ENCODE measurements around the gene MYRIP.

Gene MYRIP

DNA sequence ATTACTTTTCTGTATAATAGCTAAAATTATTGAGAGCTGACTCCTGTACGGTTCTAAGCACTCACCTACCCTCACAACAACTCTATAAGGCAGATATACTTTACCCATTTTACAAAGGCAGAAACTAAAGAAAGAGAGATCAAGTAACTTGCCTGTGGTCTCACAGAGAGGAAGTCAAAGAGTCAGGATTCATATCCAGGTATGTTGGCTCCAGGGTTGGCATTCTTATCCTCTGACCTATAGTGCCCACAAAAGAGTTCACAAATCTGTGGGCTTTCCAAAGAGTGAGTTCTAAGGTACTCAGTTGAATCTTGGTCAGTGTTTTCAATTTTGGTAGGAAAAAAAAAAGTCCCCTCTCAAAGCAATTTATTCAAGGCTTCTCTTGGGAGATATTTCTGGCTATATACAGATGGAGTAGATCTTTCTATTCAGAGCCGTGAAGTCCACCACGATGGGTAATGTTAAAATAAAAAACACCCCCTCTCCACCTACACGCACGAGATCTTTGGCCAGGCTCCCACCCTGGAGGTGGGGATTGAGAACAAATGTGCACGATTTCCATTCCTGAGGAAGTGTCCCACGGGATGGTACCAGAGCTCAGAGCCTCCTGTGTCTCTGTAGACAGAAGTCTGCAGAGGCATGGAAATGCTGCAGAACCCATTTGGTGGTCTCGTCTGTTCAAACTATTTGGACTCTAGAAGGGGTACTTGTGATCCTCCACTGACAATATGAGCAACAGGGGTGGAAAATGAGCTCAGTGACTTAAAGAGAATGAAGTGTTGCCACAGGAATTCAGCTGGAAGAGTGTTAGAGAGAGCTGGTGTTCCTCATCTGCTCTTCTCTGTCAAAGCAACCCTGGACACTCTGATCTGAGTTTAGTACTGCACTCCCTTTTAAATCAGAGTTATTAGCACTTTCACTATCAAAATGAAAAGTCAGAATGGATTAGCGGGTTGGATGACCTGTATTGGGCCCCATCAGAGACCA, 288.0 kb downstream of the MYRIP start:
- peaks cover 2% of the 10 kb centered on the region for H3K4me1 ChIP-seq (ENCODE audit: control insufficient read depth, insufficient read depth, low read length)
- no peaks in the 10 kb centered on the region for H3K9me3 ChIP-seq (ENCODE audit: control insufficient read depth, insufficient read depth, low read length)
- H3K9ac ChIP-seq (ENCODE audit: low read depth, low read length) = no peak overlapping the region
- H3K4me3 ChIP-seq (ENCODE audit: low read depth, low read length) = no peak overlapping the region
- no peaks in the 10 kb centered on the region for H3K27me3 ChIP-seq (ENCODE audit: control insufficient read depth, insufficient read depth, low read length)
- no peaks in the 10 kb centered on the region for H3K36me3 ChIP-seq (ENCODE audit: control insufficient read depth, insufficient read depth, low read length)

DNA sequence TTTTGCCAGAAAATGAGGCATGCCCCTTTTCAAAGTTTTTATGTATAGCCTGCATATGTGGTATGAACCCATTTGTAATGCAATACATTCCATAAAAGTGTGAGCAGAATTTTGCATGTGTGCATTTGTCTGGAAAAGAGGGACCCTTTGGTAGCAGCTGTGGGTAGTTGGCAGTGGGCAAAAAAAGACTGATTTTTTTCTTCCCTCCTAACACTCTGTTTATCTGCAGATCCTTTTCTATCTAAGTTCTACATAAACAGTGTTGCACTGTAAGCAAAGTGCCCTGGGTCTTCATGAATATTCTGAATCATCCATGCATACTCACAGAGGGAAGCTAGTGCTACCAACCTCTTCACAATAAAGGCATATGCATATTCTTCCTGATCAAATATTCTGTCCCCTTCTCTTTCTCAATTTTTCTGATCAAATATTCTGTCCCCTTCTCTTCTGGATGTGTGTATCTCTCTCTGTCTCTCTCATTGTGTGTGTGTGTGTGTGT, 288.9 kb downstream of the MYRIP start:
- peaks cover 2% of the 10 kb centered on the region for H3K4me1 ChIP-seq (ENCODE audit: control insufficient read depth, insufficient read depth, low read length)
- H3K27me3 ChIP-seq (ENCODE audit: control insufficient read depth, insufficient read depth, low read length) = no peaks in the 10 kb centered on the region
- H3K9ac ChIP-seq (ENCODE audit: low read depth, low read length) = no peak overlapping the region
- H3K9me3 ChIP-seq (ENCODE audit: control insufficient read depth, insufficient read depth, low read length) = no peaks in the 10 kb centered on the region
- H3K36me3 ChIP-seq (ENCODE audit: control insufficient read depth, insufficient read depth, low read length) = no peaks in the 10 kb centered on the region
- no peak overlapping the region for H3K4me3 ChIP-seq (ENCODE audit: low read depth, low read length)

DNA sequence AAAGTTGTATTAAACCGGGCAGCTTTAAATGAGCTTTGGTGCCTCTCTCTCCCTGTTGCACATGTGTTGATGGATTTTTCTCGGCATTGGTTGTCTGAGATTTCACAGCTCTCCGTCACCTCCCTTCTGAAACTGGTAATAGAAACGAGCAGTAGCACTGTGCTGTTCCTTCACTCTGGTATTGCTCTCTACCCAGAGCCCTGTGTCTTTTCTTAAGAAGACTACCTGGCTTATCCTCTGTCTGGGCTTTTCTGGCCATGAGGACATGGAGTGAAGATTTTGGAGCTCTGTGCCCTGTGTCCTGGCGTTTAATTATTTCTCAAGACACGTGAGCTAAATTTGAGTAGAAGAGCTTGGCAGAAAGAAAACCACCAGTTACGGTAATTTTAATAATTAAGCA, 290.5 kb downstream of the MYRIP start:
- Histone ChIP-seq H3K9ac (ENCODE audit: low read depth, low read length) (no peak overlapping the region), H3K27me3 (ENCODE audit: control insufficient read depth, insufficient read depth, low read length) (no peaks in the 10 kb centered on the region), H3K9me3 (ENCODE audit: control insufficient read depth, insufficient read depth, low read length) (no peaks in the 10 kb centered on the region), H3K4me3 (ENCODE audit: low read depth, low read length) (no peak overlapping the region), H3K36me3 (ENCODE audit: control insufficient read depth, insufficient read depth, low read length) (no peaks in the 10 kb centered on the region), H3K4me1 (ENCODE audit: control insufficient read depth, insufficient read depth, low read length) (peaks cover 2% of the 10 kb centered on the region)

DNA sequence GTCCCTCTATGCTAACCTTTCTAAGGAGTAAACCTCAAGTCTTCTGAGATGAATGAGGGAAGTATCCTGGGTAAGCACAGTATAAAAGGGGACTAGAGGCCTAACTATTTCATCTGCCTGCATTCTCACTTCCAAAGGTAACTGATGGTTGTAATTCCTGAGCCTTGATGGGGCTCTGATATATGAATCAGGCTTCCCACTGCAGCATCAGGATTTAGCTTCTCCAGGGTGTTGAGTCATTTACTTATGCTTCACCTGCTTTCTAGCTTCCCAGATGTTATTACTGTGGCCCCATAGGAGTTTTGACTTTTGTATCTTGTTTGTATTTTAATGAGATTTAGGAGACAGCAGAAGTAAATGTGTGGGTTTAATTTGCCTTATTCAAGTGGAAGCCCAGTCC, 292.8 kb downstream of the MYRIP start:
- Histone ChIP-seq H3K36me3 (ENCODE audit: control insufficient read depth, insufficient read depth, low read length) (no peaks in the 10 kb centered on the region), H3K27me3 (ENCODE audit: control insufficient read depth, insufficient read depth, low read length) (no peaks in the 10 kb centered on the region), H3K9me3 (ENCODE audit: control insufficient read depth, insufficient read depth, low read length) (no peaks in the 10 kb centered on the region), H3K4me1 (ENCODE audit: control insufficient read depth, insufficient read depth, low read length) (peaks cover 2% of the 10 kb centered on the region), H3K9ac (ENCODE audit: low read depth, low read length) (no peak overlapping the region), H3K4me3 (ENCODE audit: low read depth, low read length) (no peak overlapping the region)

DNA sequence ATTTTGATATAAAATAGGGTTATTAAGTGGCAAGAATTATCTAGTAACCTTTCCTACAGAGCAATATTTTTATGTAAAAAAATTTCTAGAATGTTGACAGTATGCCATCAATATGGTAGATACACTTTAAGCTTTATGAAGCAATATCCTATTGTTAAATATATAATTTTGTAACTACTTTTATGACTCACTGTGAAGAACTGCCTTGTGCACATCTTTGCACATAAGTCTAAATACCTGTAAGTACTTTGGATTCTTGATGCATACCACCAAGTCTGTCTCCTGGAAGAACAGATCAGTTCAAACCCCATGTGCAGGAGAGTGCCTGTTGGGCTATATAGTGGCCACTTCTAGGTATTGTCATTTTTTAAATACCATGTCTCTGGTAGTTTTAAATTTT, 294.4 kb downstream of the MYRIP start:
- Histone ChIP-seq H3K4me3 (ENCODE audit: low read depth, low read length) (no peak overlapping the region), H3K9ac (ENCODE audit: low read depth, low read length) (no peak overlapping the region), H3K36me3 (ENCODE audit: control insufficient read depth, insufficient read depth, low read length) (no peaks in the 10 kb centered on the region), H3K27me3 (ENCODE audit: control insufficient read depth, insufficient read depth, low read length) (no peaks in the 10 kb centered on the region), H3K4me1 (ENCODE audit: control insufficient read depth, insufficient read depth, low read length) (no peaks in the 10 kb centered on the region), H3K9me3 (ENCODE audit: control insufficient read depth, insufficient read depth, low read length) (no peaks in the 10 kb centered on the region)

DNA sequence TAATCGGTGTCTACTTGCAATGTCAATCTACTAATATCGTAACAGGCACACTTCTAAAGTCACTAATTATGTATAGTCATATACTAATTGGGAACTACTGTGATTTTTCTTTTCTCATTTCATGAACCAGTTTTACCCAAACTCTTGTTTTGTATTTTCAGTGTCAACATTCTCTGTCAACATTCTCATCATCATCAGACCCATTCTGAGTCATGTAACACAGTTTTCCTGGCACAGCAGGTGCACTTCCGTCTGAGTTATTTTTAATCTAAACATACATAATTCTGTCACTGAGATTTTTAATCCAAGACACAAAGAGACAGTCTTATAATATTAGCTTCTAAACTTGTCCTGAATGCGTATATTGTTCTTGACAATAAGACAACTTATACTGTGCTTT, 295.0 kb downstream of the MYRIP start:
- Histone ChIP-seq H3K4me1 (ENCODE audit: control insufficient read depth, insufficient read depth, low read length) (no peaks in the 10 kb centered on the region), H3K9me3 (ENCODE audit: control insufficient read depth, insufficient read depth, low read length) (no peaks in the 10 kb centered on the region), H3K27me3 (ENCODE audit: control insufficient read depth, insufficient read depth, low read length) (no peaks in the 10 kb centered on the region), H3K36me3 (ENCODE audit: control insufficient read depth, insufficient read depth, low read length) (no peaks in the 10 kb centered on the region), H3K9ac (ENCODE audit: low read depth, low read length) (no peak overlapping the region), H3K4me3 (ENCODE audit: low read depth, low read length) (no peak overlapping the region)

DNA sequence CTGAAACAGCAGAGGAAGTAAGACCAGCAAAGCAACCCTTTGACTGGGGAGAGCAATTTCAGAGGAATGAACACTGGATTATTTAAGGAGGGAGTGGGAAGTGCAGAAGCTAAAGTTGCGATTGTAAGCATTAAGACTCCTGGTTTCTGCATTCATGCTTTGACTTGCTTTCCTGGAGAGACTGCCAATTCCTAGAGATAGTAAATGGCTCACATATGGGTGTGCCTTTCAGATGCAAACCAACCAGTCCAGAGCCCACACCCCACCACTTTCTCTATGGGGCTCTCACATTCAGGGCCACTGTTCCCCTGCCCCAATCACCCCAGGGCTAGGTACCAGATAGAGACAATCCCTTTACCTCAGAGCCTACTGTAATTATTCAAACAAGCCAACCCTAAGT, 299.2 kb downstream of the MYRIP start:
- H3K4me3 ChIP-seq (ENCODE audit: low read depth, low read length) = no peak overlapping the region
- H3K9me3 ChIP-seq (ENCODE audit: control insufficient read depth, insufficient read depth, low read length) = no peaks in the 10 kb centered on the region
- no peak overlapping the region for H3K9ac ChIP-seq (ENCODE audit: low read depth, low read length)
- no peaks in the 10 kb centered on the region for H3K27me3 ChIP-seq (ENCODE audit: control insufficient read depth, insufficient read depth, low read length)
- no peaks in the 10 kb centered on the region for H3K36me3 ChIP-seq (ENCODE audit: control insufficient read depth, insufficient read depth, low read length)
- H3K4me1 ChIP-seq (ENCODE audit: control insufficient read depth, insufficient read depth, low read length) = no peaks in the 10 kb centered on the region

DNA sequence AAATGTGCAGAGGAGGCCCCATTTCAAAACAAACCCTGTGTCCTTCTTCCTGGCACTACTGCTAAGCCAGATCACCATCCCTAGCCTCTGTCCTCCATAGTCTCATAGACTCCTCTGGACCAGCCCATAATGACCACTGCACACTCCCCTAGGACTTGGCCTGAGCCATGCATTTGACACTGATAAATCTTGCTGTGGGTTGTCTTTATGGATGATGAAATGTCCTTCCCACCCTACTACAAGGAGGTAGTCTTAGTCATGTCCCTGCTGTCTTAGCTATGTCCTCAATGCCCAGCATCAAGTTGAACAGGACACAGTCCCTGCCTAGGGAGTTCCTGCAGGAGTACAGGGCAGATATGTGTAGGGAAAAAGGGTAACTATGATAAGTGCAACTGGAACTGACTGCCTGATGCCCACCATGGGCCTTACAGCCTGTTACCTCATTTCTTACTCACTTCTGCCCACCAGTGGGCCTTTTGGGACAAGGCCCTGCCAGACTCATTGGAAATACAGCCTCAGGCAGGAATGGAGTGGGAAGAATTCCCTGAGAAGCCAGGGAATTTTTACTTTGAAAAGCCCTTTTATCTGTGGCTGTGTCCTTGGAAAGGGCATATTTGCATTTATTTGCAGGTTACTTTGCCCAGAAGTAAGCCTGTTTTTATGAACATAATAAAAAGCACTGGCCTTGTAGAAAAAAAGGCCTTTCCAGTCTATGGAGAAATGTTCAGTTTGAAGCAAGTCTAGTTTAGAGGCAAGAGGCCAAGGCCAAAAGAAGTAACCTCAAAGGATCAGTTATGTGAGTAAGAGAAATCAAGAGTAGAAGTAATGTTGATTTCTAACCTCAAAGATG, 300.5 kb downstream of the MYRIP start:
- H3K9ac ChIP-seq (ENCODE audit: low read depth, low read length) = no peak overlapping the region
- no peaks in the 10 kb centered on the region for H3K27me3 ChIP-seq (ENCODE audit: control insufficient read depth, insufficient read depth, low read length)
- no peaks in the 10 kb centered on the region for H3K4me1 ChIP-seq (ENCODE audit: control insufficient read depth, insufficient read depth, low read length)
- H3K36me3 ChIP-seq (ENCODE audit: control insufficient read depth, insufficient read depth, low read length) = no peaks in the 10 kb centered on the region
- no peak overlapping the region for H3K4me3 ChIP-seq (ENCODE audit: low read depth, low read length)
- H3K9me3 ChIP-seq (ENCODE audit: control insufficient read depth, insufficient read depth, low read length) = no peaks in the 10 kb centered on the region

DNA sequence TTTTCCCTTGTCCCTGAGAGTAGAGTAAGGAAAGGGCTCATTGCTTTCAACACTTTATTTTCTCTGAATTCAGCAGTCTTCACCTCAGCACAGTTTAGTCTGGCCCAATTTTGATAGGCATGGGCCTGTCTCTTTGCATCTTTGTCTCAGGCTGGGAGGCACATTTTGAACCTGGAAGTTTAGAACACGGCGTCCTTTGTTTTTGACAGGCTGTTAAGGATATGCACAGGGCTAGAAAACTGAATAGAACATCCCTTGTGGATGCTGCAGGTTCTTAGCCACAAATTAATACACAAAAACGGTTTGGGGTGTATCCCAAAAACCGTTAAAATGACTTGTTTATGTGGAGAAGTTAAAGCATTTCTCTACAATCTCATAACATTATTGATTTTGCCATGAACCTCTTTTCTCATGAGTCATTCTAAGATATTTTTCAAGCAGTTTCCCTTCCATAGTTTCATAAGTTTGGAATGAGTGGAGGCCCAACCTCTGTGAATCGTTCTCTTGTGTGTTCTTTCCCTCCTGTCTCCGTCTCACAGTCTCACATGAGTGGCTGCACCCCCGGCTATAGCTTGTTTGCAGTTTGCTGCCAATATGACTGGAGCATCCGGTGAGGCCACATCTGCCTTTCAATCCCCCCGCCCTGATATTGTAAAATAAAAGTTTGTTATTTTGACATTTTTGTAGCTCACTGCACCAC, 307.2 kb downstream of the MYRIP start:
- Histone ChIP-seq H3K9me3 (ENCODE audit: control insufficient read depth, insufficient read depth, low read length) (no peaks in the 10 kb centered on the region), H3K36me3 (ENCODE audit: control insufficient read depth, insufficient read depth, low read length) (no peaks in the 10 kb centered on the region), H3K4me1 (ENCODE audit: control insufficient read depth, insufficient read depth, low read length) (no peaks in the 10 kb centered on the region), H3K4me3 (ENCODE audit: low read depth, low read length) (no peak overlapping the region), H3K9ac (ENCODE audit: low read depth, low read length) (no peak overlapping the region), H3K27me3 (ENCODE audit: control insufficient read depth, insufficient read depth, low read length) (no peaks in the 10 kb centered on the region)

DNA sequence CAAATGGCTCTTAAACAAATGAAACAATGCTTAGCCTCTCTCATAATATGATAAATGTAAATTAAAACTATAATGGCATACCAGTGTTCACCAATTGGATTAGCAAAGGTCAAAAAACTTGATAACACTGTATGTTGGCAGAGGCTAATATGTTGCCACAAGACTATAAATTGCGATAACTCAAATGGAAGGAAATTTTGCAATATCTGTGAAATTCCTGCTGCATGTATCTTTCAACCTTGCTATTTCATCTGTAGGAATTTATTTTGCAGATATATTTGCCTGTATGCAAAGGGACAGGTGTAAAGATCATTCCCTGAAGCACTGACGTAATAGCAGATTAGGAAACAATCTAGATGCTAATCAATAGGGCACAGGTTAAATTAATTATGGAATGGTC, 308.7 kb downstream of the MYRIP start:
- Histone ChIP-seq H3K4me1 (ENCODE audit: control insufficient read depth, insufficient read depth, low read length) (no peaks in the 10 kb centered on the region), H3K9me3 (ENCODE audit: control insufficient read depth, insufficient read depth, low read length) (no peaks in the 10 kb centered on the region), H3K9ac (ENCODE audit: low read depth, low read length) (no peak overlapping the region), H3K27me3 (ENCODE audit: control insufficient read depth, insufficient read depth, low read length) (no peaks in the 10 kb centered on the region), H3K36me3 (ENCODE audit: control insufficient read depth, insufficient read depth, low read length) (no peaks in the 10 kb centered on the region), H3K4me3 (ENCODE audit: low read depth, low read length) (no peak overlapping the region)

DNA sequence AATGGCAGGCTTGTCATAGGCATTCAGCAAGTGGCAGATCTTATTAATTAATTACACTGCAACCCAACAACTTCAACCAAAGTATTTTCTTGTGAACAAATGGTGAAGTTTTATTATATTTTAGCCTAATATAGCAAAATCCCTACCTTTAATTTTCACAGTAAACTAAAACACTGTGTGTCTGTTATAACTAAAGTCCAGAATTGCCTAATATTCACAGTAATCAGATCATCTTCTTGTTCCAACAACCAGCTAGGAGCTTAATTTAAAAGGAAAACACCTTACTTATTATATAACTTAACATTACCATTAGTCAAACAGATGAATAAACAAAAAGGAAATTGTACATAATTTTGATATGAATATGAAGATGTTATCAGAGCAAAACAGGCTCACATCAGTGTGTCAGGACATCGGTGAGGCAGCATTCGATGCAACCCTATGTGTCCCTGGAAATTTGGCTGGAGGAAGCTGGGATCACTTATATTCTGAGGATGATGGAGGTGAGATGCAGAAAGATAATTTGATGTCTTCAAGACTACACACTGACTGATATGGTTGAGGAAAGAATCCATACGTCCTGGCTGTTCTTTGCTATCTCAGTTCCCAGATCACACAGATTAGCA, 310.8 kb downstream of the MYRIP start:
- Histone ChIP-seq H3K9me3 (ENCODE audit: control insufficient read depth, insufficient read depth, low read length) (no peaks in the 10 kb centered on the region), H3K9ac (ENCODE audit: low read depth, low read length) (no peak overlapping the region), H3K27me3 (ENCODE audit: control insufficient read depth, insufficient read depth, low read length) (no peaks in the 10 kb centered on the region), H3K4me3 (ENCODE audit: low read depth, low read length) (no peak overlapping the region), H3K36me3 (ENCODE audit: control insufficient read depth, insufficient read depth, low read length) (no peaks in the 10 kb centered on the region), H3K4me1 (ENCODE audit: control insufficient read depth, insufficient read depth, low read length) (no peaks in the 10 kb centered on the region)

All from iPS-15b (cell line).